Measurements from ENCODE around the gene RUSF1.

The RUSF1 gene

DNA sequence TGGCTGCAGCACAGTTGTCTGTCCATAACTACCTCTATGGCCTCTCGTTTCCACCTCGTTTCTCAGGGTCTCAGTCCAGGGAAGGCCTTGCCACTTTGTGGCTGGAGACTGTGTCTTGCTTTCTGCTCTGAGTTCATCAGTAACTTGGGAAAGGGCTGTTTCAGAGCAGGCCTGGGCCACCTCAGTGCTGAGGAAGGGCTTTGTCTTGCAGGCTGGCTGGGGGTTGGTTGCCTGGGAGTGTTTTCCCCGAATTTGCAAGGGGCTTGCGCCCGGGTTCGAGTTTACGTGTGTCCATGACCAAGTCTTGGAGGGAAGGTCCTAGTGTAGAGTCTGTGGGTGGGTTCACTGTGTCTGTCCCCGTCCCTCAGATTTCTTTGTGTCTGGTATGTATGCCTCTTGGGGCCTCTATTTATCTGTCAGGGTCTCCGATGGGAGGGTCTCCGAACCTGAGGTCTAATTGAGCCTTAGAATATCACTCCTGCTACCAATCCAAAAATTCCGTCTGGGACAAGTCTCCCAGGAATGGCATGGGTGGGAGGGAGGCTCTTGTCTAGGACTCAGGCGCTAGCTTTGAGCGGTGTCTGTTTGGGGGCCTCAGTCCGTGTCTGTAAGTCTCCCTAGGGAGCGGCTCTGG, 36.8 kb downstream of the RUSF1 start:
- DNase-seq (ENCODE audit: low spot score): no peak

DNA sequence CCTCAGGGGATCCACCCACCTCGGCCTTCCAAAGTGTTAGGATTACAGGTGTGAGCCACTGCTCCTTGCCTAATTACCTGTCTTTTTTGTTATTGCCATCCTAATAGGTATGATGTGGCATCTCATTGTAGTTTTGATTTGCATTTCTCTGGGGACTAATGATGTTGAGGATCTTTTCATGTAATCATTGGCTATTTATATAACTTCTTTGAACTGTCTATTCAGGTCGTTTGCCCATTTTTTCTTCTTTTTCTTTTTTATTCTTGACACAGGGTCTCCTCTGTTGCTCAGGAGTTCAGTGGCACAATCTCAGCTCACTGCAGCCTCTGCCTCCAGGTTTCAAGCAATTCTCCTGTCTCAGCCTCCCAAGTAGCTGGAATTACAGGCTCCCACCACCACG, 37.6 kb downstream of the RUSF1 start:
- no peak for DNase-seq (ENCODE audit: low spot score)

DNA sequence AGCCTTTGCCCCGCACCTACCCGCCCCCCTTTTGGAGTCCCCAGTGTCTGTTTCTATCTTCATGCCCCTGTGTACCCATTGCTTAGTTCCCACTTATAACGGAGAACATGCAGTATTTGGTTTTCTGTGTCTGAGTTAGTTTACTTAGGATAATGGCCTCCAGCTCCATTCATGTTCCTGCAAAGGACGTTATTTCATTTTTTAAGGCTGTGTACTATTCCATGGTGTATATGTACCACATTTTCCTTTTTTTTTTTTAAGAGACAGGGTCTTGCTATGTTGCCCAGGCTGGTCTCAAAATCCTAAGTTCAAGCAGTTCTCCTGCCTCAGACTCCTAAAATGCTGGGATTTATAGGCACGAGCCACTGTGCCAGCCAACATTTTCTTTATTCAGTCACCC, 40.3 kb downstream of the RUSF1 start:
- DNase-seq (ENCODE audit: low spot score): no peak

DNA sequence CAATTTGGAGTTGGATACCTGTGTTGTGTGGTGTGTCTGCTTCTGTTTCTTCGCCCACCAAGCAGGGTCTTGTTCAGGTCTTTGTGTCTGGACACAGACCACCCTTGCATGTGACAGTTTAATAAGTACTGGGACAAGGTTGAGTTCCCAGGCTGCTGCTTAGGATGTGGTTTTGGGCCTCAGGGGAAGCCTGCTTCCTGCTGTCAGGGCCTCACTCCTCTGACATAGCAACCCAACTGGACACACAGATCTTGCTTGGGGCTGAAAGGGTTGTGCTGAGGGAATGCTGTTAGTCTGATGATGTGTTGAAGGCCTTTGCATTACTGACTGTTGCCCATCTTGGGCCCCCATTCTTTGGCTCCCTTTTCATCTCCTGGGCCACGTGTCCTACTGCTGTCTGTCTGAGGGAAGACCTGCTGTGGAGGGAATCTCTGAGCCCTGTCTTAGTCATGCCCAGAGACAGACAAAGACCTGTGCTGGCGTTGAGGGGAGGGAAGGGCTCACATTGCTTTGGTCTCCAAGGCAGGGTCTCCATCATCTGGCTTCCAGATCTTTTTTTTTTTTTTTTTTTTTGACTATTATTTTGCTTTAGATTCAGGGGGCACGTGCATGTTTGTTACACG, 40.9 kb downstream of the RUSF1 start:
- no peak for DNase-seq (ENCODE audit: low spot score)

DNA sequence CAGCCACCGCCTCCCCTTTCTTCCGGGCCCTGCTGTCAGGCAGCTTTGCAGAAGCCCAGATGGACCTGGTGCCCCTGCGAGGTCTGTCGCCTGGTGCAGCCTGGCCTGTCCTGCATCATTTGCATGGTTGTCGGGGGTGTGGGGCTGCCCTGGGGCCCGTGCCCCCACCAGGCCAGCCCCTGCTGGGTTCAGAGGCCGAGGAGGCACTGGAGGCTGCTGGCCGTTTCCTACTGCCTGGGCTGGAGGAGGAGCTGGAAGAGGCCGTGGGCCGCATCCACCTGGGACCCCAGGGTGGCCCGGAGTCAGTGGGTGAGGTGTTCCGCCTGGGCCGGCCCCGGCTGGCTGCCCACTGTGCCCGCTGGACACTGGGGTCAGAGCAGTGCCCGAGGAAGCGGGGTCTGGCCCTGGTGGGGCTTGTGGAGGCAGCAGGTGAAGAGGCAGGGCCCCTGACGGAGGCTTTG, 41.8 kb downstream of the RUSF1 start:
- DNase-seq (ENCODE audit: low spot score): no peak

DNA sequence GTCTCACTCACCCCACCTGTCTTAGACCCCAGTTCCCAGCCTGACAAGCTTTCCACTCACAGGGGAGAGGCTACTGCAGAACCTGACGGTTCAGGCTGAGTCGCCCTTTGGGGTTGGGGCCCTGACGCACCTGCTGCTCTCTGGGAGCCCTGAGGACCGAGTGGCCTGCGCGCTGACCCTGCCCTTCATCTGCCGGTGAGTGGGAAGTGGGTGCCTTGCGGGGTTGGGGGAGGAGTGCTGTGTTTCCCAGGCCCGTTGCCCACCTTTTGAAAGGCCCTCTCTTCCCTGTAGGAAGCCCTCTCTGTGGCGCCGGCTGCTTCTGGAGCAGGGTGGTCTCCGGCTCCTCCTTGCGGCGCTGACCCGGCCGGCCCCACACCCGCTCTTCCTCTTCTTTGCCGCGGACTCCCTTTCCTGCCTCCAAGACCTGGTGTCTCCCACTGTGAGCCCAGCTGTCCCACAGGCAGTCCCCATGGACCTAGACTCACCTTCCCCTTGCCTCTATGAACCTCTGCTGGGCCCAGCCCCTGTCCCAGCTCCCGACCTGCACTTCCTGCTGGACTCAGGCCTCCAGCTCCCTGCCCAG, 42.3 kb downstream of the RUSF1 start:
- DNase-seq (ENCODE audit: low spot score): no peak

DNA sequence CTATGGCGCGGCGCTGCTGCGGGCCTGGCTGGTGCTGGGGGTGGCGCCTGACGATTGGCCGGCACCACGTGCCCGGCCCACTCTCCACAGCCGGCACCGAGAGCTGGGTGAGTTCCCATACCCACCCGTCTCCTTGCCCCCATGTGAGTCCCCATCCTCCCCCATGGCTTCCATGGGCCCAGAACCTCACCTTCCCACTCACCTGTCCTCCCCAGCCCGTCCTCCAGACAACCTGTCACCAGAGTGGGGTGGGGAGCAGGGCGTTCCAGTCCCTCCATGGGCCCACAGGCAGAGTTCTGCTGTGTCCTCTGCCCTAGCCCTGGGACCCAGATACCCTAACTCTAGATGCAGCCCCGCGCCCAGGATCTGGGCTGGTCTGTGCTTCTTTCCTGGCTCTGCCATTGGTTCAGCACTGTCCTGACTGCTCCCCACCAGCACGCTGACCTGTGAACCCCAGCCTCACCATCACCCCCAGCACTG, 43.4 kb downstream of the RUSF1 start:
- no peak for DNase-seq (ENCODE audit: low spot score)

DNA sequence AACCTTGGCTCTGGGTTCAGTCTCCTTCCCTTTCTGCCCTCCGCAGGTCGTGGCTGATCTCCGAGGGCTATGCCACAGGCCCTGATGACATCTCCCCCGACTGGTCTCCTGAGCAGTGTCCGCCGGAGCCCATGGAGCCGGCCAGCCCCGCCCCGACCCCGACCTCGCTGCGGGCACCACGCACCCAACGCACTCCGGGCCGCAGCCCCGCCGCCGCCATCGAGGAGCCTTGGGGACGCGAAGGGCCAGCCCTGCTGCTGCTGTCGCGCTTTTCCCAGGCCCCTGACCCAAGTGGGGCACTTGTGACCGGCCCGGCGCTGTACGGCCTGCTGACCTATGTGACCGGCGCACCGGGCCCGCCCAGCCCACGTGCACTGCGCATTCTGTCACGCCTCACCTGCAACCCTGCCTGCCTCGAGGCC, 43.8 kb downstream of the RUSF1 start:
- DNase-seq (ENCODE audit: low spot score): no peak

DNA sequence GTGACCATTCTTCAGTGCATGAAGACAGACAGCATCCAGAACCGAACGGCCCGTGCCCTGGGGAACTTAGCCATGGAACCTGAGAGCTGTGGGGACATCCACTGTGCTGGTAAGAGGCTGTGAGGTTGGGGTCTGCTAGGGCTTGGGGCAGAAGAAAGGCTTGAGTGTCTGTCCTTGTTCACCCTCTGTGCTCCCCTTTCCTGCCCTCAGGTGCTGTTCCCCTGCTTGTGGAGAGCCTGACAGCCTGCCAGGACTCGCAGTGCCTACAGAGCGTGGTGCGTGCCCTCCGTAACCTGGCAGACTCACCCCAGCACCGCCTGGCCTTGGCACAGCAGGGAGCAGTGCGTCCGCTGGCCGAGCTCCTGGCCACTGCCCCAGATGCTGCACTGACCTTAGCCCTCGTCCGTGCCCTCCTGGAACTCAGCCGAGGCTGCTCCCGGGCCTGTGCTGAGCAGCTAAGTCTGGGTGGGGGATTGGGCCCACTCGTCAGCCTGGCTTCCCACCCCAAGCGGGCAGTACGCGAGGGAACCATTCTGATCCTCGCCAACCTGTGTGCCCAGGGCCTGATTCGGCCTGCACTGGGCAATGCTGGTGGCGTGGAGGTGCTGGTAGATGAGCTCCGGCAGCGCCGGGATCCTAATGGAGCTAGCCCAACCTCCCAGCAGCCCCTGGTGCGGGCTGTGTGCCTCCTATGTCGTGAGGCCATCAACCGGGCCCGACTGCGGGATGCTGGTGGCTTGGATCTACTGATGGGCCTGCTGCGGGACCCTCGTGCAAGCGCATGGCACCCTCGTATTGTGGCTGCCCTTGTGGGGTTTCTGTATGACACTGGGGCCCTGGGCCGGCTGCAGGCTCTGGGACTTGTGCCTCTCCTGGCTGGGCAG, 46.0 kb downstream of the RUSF1 start:
- no peak for DNase-seq (ENCODE audit: low spot score)

DNA sequence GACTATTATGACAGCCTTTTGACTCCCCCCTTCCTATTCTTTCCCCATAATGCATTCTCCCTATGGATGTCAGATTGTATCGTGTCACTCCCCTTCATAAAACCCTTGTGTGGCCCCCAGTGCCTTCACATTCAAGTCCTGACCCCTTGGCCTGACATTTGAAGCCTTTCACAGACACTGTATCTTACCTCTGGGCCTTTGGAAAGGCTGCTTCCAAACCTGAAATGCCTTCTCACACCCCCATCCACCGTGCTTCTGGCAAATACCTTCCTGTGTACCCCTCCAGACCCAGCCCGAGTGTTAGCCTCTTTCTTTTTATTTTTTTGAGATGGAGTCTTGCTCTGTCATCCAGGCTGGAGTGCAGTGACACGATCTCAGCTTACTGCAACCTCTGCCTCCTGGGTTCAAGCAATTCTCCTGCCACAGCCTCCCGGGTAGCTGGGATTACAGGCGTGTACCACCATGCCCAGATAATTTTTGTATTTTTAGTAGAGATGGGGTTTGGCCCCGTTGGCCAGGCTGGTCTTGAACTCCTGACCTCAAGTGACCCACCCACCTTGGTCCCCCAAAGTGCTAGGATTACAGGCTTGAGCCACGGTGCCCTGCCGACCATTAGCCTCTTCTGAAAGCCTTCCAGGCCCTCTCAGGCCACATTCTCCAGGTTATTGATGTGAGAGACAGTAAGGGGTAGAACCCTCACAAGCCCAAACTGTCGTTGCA, 46.8 kb downstream of the RUSF1 start:
- no peak for DNase-seq (ENCODE audit: low spot score)

DNA sequence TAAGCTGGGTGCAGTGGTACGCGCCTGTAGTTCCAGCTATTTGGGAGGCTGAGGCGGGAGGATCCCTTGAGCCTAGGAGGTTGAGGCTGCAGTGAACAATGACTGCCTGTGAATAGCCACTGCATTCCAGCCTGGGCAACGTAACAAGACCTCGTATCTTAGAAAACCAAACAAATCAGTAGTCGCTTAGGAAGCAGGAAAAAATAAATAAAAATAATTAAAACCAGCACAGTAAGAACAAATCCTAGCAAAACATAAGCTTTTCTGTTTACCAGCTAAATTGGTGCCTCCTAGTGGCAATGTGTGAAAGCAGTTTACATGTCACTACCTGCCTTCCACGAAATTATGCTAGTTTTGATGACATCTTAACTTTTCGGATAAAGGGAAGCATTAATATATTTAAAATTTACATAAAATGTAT, 47.6 kb downstream of the RUSF1 start:
- DNase-seq (ENCODE audit: low spot score): peak; percentile 68

DNA sequence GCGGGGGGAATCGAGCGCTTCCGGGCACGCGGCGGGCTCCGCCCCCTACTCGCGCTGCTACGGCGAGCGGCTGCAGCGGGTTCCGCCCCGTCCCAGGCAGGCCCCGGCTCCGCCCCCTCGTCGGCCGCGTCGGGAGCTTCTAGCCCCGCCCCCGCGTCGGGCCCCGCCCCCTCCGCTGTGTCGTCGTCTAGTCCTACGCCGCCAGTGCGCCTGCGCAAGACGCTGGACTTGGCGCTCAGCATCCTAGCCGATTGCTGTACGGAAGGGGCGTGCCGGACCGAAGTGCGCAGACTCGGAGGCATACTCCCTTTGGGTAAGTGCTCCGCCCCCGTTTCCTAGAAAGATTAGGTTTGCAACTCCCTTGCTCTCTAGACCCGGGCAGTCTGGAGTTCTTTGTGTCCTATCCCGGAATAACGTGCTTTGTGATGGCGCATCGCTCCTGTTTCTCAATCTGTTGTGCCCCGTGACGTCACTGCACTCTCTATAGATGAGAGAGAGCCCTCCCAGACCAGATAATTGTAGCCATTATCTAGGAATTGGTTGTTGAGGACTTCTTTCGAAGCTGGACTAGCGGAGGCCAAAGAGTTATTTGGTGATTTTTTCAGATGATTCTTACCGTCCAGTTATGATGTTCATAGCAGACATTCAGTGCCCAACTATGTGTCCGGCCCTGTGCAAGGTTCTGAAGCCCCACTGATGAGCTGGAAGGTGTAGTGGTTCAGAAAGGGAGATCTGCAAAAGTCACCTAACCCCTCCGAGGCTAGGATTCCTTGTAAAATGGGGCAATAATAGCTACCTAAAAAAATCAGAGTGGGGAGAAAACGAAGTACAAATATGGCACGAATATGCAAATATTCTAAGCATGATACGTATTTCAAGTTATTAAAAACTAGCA, 48.3 kb downstream of the RUSF1 start:
- peak; percentile 100 for DNase-seq (ENCODE audit: low spot score)

DNA sequence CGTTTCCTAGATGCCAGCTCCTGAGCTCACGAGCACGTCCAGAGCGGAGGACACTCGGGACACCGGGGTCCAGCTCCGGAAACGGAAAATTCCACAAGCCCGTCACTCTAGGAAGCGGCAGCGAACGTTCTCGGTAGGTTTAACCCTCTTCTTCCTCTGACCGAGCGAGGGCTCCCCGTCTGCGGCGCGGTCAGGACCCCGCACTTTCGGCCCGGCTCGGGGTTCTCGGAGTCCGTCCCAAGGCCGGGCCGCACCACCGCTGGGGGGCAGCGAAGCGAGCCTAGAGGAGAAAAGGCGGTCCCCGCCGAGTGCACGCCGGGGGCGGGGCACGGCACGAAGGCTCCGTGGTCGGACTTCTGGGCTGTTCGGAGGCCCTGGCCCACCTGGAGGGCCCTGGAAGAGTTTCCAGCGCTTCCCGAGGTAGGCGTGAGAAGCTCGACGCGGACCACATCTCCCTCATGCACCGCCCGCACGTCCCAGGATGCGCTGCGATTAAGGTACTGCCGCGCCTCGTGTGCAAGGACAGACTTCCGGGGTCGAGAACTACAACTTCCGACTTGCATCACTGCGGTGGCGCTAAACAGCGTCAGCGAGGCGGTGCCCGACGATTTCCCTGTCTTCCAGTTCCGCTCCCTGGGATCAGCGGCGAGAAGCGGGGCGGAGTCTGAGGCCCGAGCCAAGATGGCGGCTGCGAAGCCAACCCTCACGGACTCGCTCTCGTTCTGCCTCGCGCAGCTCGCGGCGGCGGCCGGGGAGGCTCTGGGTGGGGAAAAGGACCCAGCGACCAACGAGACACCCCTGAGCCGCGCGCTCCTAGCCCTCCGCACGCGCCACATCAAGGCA, 49.1 kb downstream of the RUSF1 start, which contains the start of gene ARMC5:
TSS of gene ARMC5 (plus strand) at position 658 of the 843 bp plus-strand sequence. CDS start at position 682, 24 bp downstream.
- DNase-seq (ENCODE audit: low spot score): peak; percentile 98

DNA sequence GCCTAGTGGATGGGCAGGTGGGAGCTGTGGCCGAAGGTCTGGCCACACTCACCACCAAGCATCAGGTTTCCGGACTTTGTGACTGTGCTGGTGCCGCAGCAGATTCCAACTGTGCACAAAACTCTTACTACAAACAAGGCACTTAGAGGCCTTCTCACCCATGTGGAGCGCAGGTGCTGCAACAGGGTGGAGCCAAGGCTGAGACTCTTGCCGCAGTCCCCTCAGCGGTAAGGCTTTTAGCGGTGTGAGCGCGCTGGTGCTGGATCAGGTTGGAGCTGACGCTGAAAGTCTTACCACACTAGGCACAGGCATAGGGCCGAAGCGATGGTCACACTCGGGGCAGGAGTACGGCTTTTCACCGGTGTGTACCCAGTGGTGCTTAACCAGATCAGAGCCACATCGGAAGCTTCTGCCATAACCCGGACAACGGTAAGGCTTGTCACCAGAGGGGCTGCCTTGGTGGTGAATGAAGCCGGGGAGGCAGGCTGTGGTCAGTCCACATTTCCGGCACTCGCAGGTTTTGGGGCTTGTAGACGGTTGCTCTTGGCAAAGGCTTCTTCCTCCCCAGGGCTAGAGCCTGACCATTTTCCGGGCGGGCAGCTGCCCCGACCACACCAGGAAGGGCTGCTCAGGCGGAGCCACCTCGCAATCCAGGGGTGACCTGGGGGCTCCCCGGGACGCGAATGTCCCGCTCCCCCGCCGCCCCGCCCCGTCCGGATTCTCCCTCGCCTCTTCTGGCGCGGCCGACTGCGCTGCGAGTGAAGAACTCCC, 49.9 kb downstream of the RUSF1 start:
- peak; percentile 76 for DNase-seq (ENCODE audit: low spot score)

DNA sequence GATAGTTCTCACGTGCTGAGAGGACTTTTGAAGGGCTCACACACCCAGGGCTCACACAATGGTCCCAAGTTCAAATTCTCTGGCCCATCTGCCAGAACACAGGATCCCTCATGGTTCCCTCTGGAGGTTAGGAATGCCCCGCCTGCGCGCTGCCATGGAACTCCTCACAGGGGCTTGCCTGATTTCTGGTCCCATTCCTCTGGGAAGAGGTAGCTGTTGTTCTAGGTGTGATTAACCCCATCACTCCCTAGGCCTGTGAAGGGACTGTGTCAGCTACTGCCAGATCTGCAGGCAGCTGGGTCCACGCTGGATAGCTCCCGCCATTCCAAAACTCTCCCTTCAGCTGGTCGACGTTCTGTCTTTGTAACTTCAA, 51.2 kb downstream of the RUSF1 start:
- DNase-seq (ENCODE audit: low spot score): no peak

DNA sequence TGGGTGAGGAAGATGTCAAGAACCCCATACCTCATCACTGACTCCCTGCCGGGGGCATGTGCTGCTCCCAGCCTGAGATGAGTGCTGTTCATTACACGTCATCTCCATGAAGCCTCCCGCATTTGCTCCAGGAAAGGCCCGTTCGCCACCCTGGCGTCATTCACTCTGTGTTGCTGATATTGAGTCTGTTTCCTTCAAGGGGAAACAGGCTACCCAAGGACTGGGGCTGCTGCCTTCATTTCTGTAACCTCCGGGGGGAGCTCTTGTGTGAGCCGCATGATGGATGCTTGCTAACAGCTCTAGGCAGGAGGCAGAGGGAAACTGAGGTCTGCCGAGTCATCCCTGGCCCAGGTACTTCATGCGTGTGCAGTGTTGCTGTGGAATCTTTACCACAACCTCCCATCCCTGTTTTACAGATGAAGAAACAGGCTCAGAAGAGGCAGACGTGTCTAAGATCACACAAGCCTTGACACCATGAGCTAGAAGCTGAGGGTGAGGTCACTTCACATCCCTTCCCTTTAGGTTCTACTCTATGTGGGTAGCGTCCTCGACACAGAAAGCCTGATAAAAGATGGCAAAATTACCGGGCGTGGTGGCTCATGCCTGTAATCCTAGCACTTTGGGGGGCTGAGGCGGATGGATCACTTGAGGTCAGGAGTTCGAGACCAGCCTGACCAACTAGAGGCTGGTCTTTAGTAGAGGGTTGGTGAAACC, 52.4 kb downstream of the RUSF1 start:
- peak; percentile 32 for DNase-seq (ENCODE audit: low spot score)

DNA sequence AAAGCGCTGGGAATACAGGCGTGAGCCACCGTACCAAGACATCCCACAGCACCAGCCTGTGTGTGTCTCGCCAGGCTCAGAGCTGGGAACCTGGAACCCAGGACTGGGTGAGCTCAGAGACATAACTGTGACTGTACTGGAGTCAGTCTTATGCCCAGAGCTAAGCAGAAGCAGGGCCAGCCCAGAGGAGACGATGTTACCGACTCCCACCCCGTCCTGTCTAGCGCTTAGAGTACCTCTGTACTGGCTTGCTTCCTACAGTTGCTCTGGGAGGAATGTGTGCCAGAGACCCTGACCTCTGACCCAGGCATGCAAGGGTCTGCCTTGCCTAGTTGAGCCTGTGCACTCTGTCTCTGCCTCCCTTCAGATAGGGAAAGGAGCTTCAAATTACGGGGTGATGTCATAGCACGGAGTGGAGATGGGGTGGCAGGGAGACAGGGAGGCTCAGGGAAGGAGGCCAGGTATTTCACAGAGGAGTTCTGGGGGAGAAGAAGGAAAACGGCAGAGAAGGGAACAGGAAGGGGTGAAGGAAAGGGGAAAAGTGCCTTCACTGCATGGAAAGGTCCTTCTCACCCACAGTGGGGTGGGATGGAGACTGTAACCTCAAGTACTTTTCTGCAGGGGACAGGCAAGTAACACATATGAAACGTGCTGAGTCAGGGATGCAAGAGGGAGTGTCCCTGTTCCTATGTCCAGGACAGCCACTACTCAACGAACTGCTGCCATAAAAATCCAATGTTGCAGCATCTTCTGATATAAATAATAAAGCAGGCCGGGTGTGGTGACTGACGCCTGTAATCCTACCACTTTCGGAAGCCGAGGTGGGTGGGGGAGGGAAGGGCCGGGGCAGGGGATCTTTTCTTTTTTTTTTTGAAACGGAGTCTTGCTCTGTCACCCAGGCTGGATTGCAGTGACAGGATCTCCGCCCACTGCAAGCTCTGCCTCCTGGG, 54.7 kb downstream of the RUSF1 start:
- DNase-seq (ENCODE audit: low spot score): peak; percentile 31

All from RKO (cell line).